ENCODE data around the gene CDH4.

- TF ChIP-seq, protein P1, sequence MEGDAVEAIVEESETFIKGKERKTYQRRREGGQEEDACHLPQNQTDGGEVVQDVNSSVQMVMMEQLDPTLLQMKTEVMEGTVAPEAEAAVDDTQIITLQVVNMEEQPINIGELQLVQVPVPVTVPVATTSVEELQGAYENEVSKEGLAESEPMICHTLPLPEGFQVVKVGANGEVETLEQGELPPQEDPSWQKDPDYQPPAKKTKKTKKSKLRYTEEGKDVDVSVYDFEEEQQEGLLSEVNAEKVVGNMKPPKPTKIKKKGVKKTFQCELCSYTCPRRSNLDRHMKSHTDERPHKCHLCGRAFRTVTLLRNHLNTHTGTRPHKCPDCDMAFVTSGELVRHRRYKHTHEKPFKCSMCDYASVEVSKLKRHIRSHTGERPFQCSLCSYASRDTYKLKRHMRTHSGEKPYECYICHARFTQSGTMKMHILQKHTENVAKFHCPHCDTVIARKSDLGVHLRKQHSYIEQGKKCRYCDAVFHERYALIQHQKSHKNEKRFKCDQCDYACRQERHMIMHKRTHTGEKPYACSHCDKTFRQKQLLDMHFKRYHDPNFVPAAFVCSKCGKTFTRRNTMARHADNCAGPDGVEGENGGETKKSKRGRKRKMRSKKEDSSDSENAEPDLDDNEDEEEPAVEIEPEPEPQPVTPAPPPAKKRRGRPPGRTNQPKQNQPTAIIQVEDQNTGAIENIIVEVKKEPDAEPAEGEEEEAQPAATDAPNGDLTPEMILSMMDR (IDR thresholded peaks at IDR 0.05; ENCODE audit: insufficient read depth, low read length): no peak
- TF ChIP-seq POLR2AphosphoS5 (IDR thresholded peaks at IDR 0.05; ENCODE audit: low read depth) (no peak), REST (IDR thresholded peaks at IDR 0.05; ENCODE audit: insufficient replicate concordance, low read depth) (no peak)
Observed at GRCh38 chr20:61407561-61407960, 155.5 kb downstream of the CDH4 start.
